HepG2 (cell line): Measurements from ENCODE around the gene LYRM7. TPM values are rescaled to one million over a fixed set of nuclear protein-coding genes. Genes with fewer than 3 reads are reported as not detected.

ENCODE experiments used
- ATF7-NPFF ChIP-seq: sonication (generic); formaldehyde crosslinking; IDR thresholded peaks from 2 replicates; pipeline ENCODE4 v1.8.1; 2023; ENCODE audit warnings: mild to moderate bottlenecking, low read depth, missing genetic modification reagents, moderate library complexity
- GATAD1 ChIP-seq: IDR thresholded peaks from 2 replicates; pipeline ENCODE4 v1.6.1; 2016; ENCODE audit warnings: missing genetic modification reagents, missing compliant biosample characterization
- GFI1 ChIP-seq: sonication (generic); formaldehyde crosslinking; IDR thresholded peaks from 2 replicates; pipeline ENCODE4 v1.5.0; 2020; ENCODE audit warnings: missing genetic modification reagents, mild to moderate bottlenecking, borderline replicate concordance
- JDP2 ChIP-seq: sonication (generic); formaldehyde crosslinking; IDR thresholded peaks from 2 replicates; pipeline ENCODE4 v1.8.1; 2022; ENCODE audit warnings: missing genetic modification reagents, borderline replicate concordance
- RFXANK ChIP-seq: IDR thresholded peaks from 2 replicates; pipeline ENCODE4 v1.6.1; 2016
- SIX1 ChIP-seq: sonication (generic); formaldehyde crosslinking; IDR thresholded peaks from 2 replicates; pipeline ENCODE4 v1.4.0; 2020; ENCODE audit warnings: missing genetic modification reagents, borderline replicate concordance
- SIX4 ChIP-seq: sonication (generic); formaldehyde crosslinking; IDR thresholded peaks from 2 replicates; pipeline ENCODE4 v1.4.0; 2020; ENCODE audit warnings: missing genetic modification reagents
- ZFP41 ChIP-seq: sonication (generic); formaldehyde crosslinking; IDR thresholded peaks from 2 replicates; pipeline ENCODE4 v1.4.0; 2020; ENCODE audit warnings: mild to moderate bottlenecking, missing genetic modification reagents, borderline replicate concordance
- ZNF569 ChIP-seq: sonication (generic); formaldehyde crosslinking; IDR thresholded peaks from 2 replicates; pipeline ENCODE4 v1.5.0; 2020; ENCODE audit warnings: mild to moderate bottlenecking, missing genetic modification reagents, moderate library complexity, borderline replicate concordance
- ZNF746 ChIP-seq: sonication (generic); formaldehyde crosslinking; IDR thresholded peaks from 2 replicates; pipeline ENCODE4 v1.8.0; 2022; ENCODE audit warnings: mild to moderate bottlenecking, missing genetic modification reagents
- ZSCAN20 ChIP-seq: sonication (generic); formaldehyde crosslinking; IDR thresholded peaks from 2 replicates; pipeline ENCODE4 v1.4.0; 2020; ENCODE audit warnings: missing genetic modification reagents, mild to moderate bottlenecking, borderline replicate concordance
- ZSCAN31 ChIP-seq: sonication (generic); formaldehyde crosslinking; IDR thresholded peaks from 2 replicates; pipeline ENCODE4 v1.5.0; 2020; ENCODE audit warnings: low read depth, mild to moderate bottlenecking, missing genetic modification reagents
- polyA plus RNA-seq, 8 experiments: library from polyadenylated mRNA; depleted of rRNA in 3 of 8; stranded (reverse) in 7 of 8; unstranded in 1 of 8; fragments of >200 nt; fragmentation: Illumina TruSeq in 4 of 8; extraction: Trizol in 4 of 8; gene quantifications; 2 replicates each; pipeline versions ENCODE4 v1.2.1 to v1.2.3, GENCODE V29; 2011 to 2016; ENCODE audit warnings: low read depth in 4 of 8, missing spikeins in 1 of 8, mixed read lengths in 1 of 8; ENCODE audit not compliant: insufficient read depth in 1 of 8
- total RNA-seq, 5 experiments: library from RNA; depleted of rRNA; stranded (reverse); fragments of >200 nt; fragmentation: Illumina TruSeq; extraction: Trizol; gene quantifications; 2 replicates each; pipeline ENCODE4 v1.2.3, GENCODE V29; 2016; ENCODE audit warnings: low read depth in 1 of 5
- TF ChIP-seq, protein P1 (sequence below): sonication (generic); formaldehyde crosslinking; IDR thresholded peaks from 2 replicates; pipeline ENCODE4 v1.4.0; 2020; ENCODE audit warnings: missing genetic modification reagents
- TF ChIP-seq, protein P2 (sequence below): sonication (generic); formaldehyde crosslinking; IDR thresholded peaks from 2 replicates; pipeline ENCODE4 v1.4.0; 2020; ENCODE audit warnings: missing genetic modification reagents, mild to moderate bottlenecking, borderline replicate concordance
- TF ChIP-seq, protein P3 (sequence below): sonication (generic); formaldehyde crosslinking; IDR thresholded peaks from 2 replicates; pipeline ENCODE4 v1.4.0; 2020; ENCODE audit warnings: missing genetic modification reagents, borderline replicate concordance
- TF ChIP-seq, protein P4 (sequence below): sonication (generic); formaldehyde crosslinking; IDR thresholded peaks from 2 replicates; pipeline ENCODE4 v1.5.0; 2020; ENCODE audit warnings: missing genetic modification reagents, mild to moderate bottlenecking, borderline replicate concordance
- TF ChIP-seq, protein P5 (sequence below): sonication (generic); formaldehyde crosslinking; IDR thresholded peaks from 2 replicates; pipeline ENCODE4 v1.8.1; 2023; ENCODE audit warnings: mild to moderate bottlenecking, inconsistent platforms, moderate library complexity, missing genetic modification reagents, borderline replicate concordance
- TF ChIP-seq, protein P6 (sequence below): sonication (generic); formaldehyde crosslinking; IDR thresholded peaks from 2 replicates; pipeline ENCODE4 v1.8.1; 2023; ENCODE audit warnings: mild to moderate bottlenecking, moderate library complexity, missing genetic modification reagents

LYRM7 gene
- total and polyA plus RNA-seq, 2 of the 13 experiments (the other 11 are each of a cell fraction or from before 2014, with no cell fraction given): 3.0 to 5.5 TPM

DNA sequence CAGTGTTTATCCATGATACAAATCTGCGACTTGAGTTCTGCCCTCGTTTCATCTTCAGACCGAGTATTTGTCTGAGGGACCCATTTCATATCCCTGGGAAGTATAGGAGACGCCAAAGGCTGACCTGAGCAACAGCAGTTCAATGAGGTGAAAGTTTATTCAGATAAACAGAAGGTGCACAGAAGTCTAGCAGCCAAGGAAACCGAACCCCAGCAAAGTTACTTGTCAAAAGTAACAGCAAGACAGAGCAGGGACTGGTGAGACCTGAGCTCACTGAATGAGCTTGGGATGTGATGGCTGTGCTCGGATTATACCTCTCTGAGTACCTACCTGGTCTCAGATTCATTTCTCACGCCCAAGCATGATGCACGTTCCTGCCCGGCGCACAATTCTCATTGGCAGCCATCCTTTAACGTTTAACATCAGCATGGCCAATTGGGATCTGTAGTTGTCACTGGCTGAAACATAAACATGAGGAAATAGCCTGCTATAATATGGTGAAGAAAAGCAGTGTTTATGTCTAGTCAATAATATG, 599 bp downstream of the LYRM7 start (continued):
- TF ChIP-seq SIX4 (no peak), ZNF746 (no peak), ZFP41 (0 out of 2 replicates have a peak, but pooled peaks have one; percentile 27), GFI1 (CRISPR knock-in tag) (no peak), RFXANK (CRISPR knock-in tag) (no peak), ZSCAN20 (CRISPR knock-in tag) (no peak), SIX1 (CRISPR knock-in tag) (no peak), ZNF569 (CRISPR knock-in tag) (no peak), JDP2 (CRISPR knock-in tag) (no peak), ZSCAN31 (0 out of 2 replicates have a peak, but pooled peaks have one; percentile 33), GATAD1 (0 out of 2 replicates have a peak, but pooled peaks have one; percentile 24), ATF7-NPFF (CRISPR knock-in tag) (no peak)
- TF ChIP-seq, protein P1, sequence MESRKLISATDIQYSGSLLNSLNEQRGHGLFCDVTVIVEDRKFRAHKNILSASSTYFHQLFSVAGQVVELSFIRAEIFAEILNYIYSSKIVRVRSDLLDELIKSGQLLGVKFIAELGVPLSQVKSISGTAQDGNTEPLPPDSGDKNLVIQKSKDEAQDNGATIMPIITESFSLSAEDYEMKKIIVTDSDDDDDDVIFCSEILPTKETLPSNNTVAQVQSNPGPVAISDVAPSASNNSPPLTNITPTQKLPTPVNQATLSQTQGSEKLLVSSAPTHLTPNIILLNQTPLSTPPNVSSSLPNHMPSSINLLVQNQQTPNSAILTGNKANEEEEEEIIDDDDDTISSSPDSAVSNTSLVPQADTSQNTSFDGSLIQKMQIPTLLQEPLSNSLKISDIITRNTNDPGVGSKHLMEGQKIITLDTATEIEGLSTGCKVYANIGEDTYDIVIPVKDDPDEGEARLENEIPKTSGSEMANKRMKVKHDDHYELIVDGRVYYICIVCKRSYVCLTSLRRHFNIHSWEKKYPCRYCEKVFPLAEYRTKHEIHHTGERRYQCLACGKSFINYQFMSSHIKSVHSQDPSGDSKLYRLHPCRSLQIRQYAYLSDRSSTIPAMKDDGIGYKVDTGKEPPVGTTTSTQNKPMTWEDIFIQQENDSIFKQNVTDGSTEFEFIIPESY (CRISPR knock-in tag): no peak
- TF ChIP-seq, protein P2, sequence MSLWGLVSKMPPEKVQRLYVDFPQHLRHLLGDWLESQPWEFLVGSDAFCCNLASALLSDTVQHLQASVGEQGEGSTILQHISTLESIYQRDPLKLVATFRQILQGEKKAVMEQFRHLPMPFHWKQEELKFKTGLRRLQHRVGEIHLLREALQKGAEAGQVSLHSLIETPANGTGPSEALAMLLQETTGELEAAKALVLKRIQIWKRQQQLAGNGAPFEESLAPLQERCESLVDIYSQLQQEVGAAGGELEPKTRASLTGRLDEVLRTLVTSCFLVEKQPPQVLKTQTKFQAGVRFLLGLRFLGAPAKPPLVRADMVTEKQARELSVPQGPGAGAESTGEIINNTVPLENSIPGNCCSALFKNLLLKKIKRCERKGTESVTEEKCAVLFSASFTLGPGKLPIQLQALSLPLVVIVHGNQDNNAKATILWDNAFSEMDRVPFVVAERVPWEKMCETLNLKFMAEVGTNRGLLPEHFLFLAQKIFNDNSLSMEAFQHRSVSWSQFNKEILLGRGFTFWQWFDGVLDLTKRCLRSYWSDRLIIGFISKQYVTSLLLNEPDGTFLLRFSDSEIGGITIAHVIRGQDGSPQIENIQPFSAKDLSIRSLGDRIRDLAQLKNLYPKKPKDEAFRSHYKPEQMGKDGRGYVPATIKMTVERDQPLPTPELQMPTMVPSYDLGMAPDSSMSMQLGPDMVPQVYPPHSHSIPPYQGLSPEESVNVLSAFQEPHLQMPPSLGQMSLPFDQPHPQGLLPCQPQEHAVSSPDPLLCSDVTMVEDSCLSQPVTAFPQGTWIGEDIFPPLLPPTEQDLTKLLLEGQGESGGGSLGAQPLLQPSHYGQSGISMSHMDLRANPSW (CRISPR knock-in tag): 0 out of 2 replicates have a peak, but pooled peaks have one; percentile 34
- TF ChIP-seq, protein P3, sequence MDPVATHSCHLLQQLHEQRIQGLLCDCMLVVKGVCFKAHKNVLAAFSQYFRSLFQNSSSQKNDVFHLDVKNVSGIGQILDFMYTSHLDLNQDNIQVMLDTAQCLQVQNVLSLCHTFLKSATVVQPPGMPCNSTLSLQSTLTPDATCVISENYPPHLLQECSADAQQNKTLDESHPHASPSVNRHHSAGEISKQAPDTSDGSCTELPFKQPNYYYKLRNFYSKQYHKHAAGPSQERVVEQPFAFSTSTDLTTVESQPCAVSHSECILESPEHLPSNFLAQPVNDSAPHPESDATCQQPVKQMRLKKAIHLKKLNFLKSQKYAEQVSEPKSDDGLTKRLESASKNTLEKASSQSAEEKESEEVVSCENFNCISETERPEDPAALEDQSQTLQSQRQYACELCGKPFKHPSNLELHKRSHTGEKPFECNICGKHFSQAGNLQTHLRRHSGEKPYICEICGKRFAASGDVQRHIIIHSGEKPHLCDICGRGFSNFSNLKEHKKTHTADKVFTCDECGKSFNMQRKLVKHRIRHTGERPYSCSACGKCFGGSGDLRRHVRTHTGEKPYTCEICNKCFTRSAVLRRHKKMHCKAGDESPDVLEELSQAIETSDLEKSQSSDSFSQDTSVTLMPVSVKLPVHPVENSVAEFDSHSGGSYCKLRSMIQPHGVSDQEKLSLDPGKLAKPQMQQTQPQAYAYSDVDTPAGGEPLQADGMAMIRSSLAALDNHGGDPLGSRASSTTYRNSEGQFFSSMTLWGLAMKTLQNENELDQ: no peak
- TF ChIP-seq, protein P4, sequence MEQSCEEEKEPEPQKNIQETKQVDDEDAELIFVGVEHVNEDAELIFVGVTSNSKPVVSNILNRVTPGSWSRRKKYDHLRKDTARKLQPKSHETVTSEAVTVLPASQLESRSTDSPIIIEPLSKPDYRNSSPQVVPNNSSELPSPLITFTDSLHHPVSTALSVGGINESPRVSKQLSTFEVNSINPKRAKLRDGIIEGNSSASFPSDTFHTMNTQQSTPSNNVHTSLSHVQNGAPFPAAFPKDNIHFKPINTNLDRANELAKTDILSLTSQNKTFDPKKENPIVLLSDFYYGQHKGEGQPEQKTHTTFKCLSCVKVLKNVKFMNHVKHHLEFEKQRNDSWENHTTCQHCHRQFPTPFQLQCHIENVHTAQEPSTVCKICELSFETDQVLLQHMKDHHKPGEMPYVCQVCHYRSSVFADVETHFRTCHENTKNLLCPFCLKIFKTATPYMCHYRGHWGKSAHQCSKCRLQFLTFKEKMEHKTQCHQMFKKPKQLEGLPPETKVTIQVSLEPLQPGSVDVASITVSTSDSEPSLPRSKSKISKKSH (CRISPR knock-in tag): no peak
- TF ChIP-seq, protein P5, sequence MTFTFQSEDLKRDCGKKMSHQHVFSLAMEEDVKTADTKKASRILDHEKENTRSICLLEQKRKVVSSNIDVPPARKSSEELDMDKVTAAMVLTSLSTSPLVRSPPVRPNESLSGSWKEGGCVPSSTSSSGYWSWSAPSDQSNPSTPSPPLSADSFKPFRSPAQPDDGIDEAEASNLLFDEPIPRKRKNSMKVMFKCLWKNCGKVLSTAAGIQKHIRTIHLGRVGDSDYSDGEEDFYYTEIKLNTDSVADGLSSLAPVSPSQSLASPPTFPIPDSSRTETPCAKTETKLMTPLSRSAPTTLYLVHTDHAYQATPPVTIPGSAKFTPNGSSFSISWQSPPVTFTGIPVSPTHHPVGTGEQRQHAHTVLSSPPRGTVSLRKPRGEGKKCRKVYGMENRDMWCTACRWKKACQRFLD (CRISPR knock-in tag): no peak
- TF ChIP-seq, protein P6, sequence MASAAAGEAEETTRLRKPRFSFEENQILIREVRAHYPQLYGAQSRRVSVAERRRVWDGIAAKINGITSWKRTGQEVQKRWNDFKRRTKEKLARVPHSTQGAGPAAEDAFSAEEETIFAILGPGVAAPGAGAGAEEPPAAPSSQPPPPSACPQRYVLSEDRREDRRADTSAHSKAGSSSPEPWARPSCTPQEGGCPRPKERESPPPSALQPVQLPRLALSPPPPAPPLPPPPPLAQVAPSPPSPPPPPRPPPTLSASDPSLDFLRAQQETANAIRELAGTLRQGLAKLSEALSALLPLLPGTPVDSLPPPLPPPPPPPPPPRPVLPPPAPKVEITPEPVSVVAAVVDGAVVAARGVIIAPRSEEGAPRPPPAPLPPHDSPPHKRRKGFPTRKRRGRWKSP (CRISPR knock-in tag): no peak
